Vagina (tissue), 2 donors: ENCODE data around the gene ADCY9.

ENCODE experiments used
- CTCF ChIP-seq, 3 experiments: fragments of 450-650 bp in 2 of 3; fragments of 200-600 bp in 1 of 3; sonication (generic) in 1 of 3; IDR thresholded peaks; one replicate each; pipeline ENCODE4 v1.5.1; 2017 to 2019; ENCODE audit warnings: antibody characterized with exemption in 3 of 3, mild to moderate bottlenecking in 2 of 3, moderate library complexity in 2 of 3
- POLR2A ChIP-seq, 2 donors: fragments of 450-650 bp; IDR thresholded peaks; one replicate each; pipeline ENCODE4 v1.6.1; 2017; ENCODE audit warnings: antibody characterized with exemption in 2 of 2, mild to moderate bottlenecking in 2 of 2, moderate library complexity in 2 of 2
- POLR2AphosphoS5 ChIP-seq, 2 donors: sonication (generic); formaldehyde crosslinking; IDR thresholded peaks; one replicate each; pipeline ENCODE4 v1.9.0; 2017; ENCODE audit warnings: antibody characterized with exemption in 2 of 2, mild to moderate bottlenecking in 2 of 2, low read depth in 1 of 2; ENCODE audit not compliant: insufficient read depth in 1 of 2

- TF ChIP-seq CTCF (IDR thresholded peaks at IDR 0.05), result no peak
- no peak for TF ChIP-seq POLR2AphosphoS5 (IDR thresholded peaks at IDR 0.05; ENCODE audit: insufficient read depth in 1 of 2, low read depth in 1 of 2)
- TF ChIP-seq POLR2A (IDR thresholded peaks at IDR 0.05), result no peak
These were observed 107.1 kb downstream of the ADCY9 start for GRCh38 chr16:4009177-4009576.
